Activated CD4-positive, alpha-beta memory T cell treated with anti-CD3 and anti-CD28 coated beads for 36 hours (primary cell): ENCODE results near the gene METTL15. TPM values are rescaled to one million over a fixed set of nuclear protein-coding genes. Genes with fewer than 3 reads are reported as not detected.
A peak's percentile ranks its signal among the peaks of the same experiment; 100 is the strongest.
"Not testable (repeated sequence)": the region's sequence is repeated elsewhere in the genome, so short reads cannot be mapped to it uniquely, and the experiment has no call there.

Experiments used
- CTCF ChIA-PET: fragments of 350-600 bp; sonication (Branson Sonifier 250); formaldehyde crosslinking; loops from one replicate; lab custom pipeline; 2021; ENCODE audit warnings: antibody characterized with exemption, inconsistent platforms; lab: Charles Lee
- POLR2A ChIA-PET: fragments of 350-600 bp; sonication (Branson Sonifier 250); formaldehyde crosslinking; loops from one replicate; lab custom pipeline; 2021; ENCODE audit warnings: antibody characterized with exemption; lab: Charles Lee
- DNase-seq: peaks from one replicate; pipeline ENCODE4 v3.0.0-alpha.2; 2020
- H3K27ac Mint-ChIP-seq: one replicate; pipeline ENCODE4 v1.8.0; 2021; ENCODE audit warnings: mixed read lengths
- H3K27me3 Mint-ChIP-seq: one replicate; pipeline ENCODE4 v1.8.0; 2021; ENCODE audit warnings: mixed read lengths
- H3K36me3 Mint-ChIP-seq: one replicate; pipeline ENCODE4 v1.8.0; 2021; ENCODE audit warnings: mixed read lengths
- H3K4me1 Mint-ChIP-seq: one replicate; pipeline ENCODE4 v1.8.0; 2021; ENCODE audit warnings: low read depth, mixed read lengths
- H3K4me3 Mint-ChIP-seq: one replicate; pipeline ENCODE4 v1.8.0; 2021; ENCODE audit warnings: mild to moderate bottlenecking, mixed read lengths
- H3K9me3 Mint-ChIP-seq: one replicate; pipeline ENCODE4 v1.8.0; 2021; ENCODE audit warnings: mixed read lengths
- intact Hi-C: fragments of 100-400 bp; cut with micrococcal nuclease; formaldehyde crosslinking; loops from one replicate; pipeline ENCODE4 v1.15.1; 2023
- total RNA-seq, 2 experiments: library from RNA; stranded (reverse); gene quantifications; one replicate each; pipeline ENCODE4 v1.2.3, GENCODE V29; 2021

Gene METTL15
- total RNA-seq, 2 experiments from 2014 or later = 18.0 to 19.7 TPM

DNA sequence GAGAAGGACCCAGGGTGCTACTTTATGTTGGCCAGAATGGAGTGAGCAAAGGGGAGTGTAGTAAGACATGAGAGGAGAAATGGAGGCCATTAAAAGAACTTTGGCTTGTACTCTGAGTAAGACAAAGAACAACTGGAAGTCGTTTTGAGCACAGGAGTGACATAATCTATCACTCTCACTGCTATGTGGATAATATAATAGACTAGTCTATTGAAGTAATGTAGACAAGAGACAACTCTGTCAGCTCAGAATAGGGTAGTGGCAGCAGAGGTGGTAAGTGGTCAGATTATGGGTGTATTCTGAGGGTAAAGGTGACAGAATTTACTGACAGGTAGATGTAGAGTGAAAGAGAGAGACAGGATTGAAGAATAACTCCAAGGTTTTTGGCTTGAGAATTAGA is 8.5 kb upstream of the METTL15 start:
- intact Hi-C loops = no loop called here
- Mint-ChIP-seq H3K4me3 (no peak overlapping the region), H3K27me3 (no peaks in the 10 kb centered on the region), H3K36me3 (peaks cover 14% of the 10 kb centered on the region), H3K27ac (no peak overlapping the region), H3K4me1 (peaks cover 3% of the 10 kb centered on the region), H3K9me3 (no peaks in the 10 kb centered on the region)
- DNase-seq = no peak
- CTCF ChIA-PET = no interaction called here
- POLR2A ChIA-PET = no interaction called here

DNA sequence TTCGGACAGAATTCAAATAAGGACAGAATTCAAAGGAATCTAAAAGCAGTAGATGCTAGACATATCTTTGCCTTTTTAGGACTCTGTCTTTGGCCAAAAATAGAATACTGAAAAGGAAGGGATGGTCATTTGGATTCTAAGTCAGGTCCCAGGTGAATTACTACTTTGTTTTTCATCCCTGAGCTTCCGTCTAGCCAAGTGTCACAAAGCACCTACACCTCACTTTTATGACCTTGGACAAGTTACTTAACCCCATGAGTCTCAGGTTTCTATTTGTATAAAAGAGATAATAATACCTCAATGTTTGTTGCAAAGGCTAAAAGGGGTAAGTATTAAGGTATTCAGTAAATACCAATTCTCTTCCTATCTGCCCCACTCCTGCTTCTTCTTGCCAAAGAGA is 7.5 kb upstream of the METTL15 start:
- intact Hi-C loops = no loop called here

DNA sequence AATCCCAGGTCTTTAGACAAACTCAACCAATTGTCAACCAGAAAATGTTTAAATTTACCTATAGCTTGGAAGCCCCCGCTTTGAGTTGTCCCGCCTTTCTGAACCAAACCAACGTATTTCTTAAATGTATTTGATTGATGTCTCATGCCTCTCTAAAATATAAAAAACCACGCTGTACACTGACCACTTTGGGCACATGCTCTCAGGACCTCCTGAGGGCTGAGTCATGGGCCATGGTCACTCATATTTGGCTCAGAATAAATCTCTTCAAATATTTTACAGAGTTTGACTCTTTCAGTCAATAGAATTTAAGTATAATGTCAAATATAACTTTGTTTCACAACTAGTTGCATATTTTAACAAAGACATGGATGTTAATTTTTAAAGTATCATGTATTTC is 5.9 kb upstream of the METTL15 start:
- POLR2A ChIA-PET, H3K27ac Mint-ChIP-seq, DNase-seq, H3K27me3 Mint-ChIP-seq, H3K36me3 Mint-ChIP-seq, CTCF ChIA-PET, H3K4me3 Mint-ChIP-seq, intact Hi-C loops, H3K9me3 Mint-ChIP-seq: not testable (repeated sequence)
- peaks cover 12% of the 10 kb centered on the region for H3K4me1 Mint-ChIP-seq

More for the DNA sequence above, 7.5 kb upstream of the METTL15 start:
- H3K27ac Mint-ChIP-seq = no peak overlapping the region
- H3K36me3 Mint-ChIP-seq = peaks cover 14% of the 10 kb centered on the region
- H3K4me3 Mint-ChIP-seq = no peak overlapping the region
- ChIA-PET CTCF (no interaction called here), POLR2A (no interaction called here)
- H3K4me1 Mint-ChIP-seq = peaks cover 6% of the 10 kb centered on the region
- DNase-seq = no peak
- H3K9me3 Mint-ChIP-seq = no peaks in the 10 kb centered on the region
- H3K27me3 Mint-ChIP-seq = no peaks in the 10 kb centered on the region

DNA sequence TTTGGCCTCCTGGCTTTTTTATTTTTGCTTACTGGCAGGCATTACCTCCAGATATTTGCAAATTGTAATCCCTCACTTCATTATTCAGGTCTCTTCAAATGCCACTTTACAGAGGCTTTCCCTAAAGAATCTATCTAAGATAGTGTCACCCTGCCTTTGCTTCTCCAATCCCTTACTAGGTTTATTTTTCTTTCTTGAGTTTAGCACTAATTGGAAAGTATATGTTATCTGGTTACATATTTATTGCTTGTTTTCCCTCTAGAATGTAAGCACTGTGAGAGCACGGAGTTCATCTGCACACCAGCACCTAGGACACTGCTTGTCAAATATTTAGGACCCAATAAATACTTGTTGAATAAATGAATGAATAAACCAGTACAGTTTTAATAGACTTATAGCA is 3.8 kb upstream of the METTL15 start:
- peaks cover 5% of the 10 kb centered on the region for H3K36me3 Mint-ChIP-seq
- peaks cover 1% of the 10 kb centered on the region for H3K27me3 Mint-ChIP-seq
- ChIA-PET CTCF (interaction anchor here (0.7 kb wide), 1 partner anchor 406 kb away, joined by 3 read pairs; no protein-coding TSS in a partner anchor), POLR2A (no interaction called here)
- peaks cover 24% of the 10 kb centered on the region for H3K4me1 Mint-ChIP-seq
- intact Hi-C loops = no loop called here
- H3K27ac Mint-ChIP-seq = no peak overlapping the region
- no peaks in the 10 kb centered on the region for H3K9me3 Mint-ChIP-seq
- no peak overlapping the region for H3K4me3 Mint-ChIP-seq
- no peak for DNase-seq

DNA sequence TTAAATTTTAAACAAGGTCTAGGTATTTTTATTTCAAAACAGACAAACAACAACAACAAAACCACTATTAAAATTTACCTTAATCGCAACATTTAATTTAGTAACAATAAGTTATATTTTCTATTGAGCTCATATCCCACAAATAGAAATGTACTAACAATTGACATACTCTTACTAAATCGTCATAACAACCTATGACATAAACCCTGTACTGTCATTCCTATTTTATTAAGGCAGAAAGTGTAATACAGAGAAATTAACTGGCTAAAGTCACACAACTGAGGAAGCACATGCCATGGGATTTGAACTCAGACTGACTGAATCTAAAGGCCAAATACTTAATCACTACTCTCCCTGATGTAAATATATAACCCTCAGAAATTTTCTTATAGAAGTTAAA is 3.2 kb upstream of the METTL15 start:
- Mint-ChIP-seq H3K9me3 (no peaks in the 10 kb centered on the region), H3K27me3 (peaks cover 1% of the 10 kb centered on the region), H3K4me3 (no peak overlapping the region), H3K4me1 (peaks cover 29% of the 10 kb centered on the region), H3K36me3 (peaks cover 5% of the 10 kb centered on the region), H3K27ac (no peak overlapping the region)
- intact Hi-C loops = no loop called here
- ChIA-PET POLR2A (no interaction called here), CTCF (interaction anchor here (0.7 kb wide), 1 partner anchor 406 kb away, joined by 3 read pairs; no protein-coding TSS in a partner anchor)
- DNase-seq = no peak

DNA sequence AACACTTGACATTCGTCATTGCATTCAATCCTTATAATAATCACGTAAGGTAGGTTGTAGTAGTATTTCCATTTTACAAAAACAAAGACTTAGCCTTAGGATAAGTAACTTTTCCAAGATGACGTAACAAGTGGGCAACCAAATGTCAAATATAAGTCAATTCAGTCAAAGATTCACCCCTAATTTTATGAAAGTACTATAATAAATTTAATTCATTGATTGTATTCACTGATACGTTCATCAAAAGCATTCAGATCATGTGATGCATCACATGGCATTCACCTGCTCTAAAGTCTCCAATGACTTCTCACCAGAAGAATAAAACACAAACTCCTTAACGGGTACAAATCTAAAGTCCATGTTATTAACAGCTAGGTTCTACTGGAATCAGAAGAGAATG is 2.3 kb upstream of the METTL15 start:
- ChIA-PET POLR2A (no interaction called here), CTCF (interaction anchor here (0.6 kb wide), 1 partner anchor 11 kb away, joined by 4 read pairs; no protein-coding TSS in a partner anchor)
- H3K4me3 Mint-ChIP-seq = peak overlapping the region; percentile 67
- no peaks in the 10 kb centered on the region for H3K9me3 Mint-ChIP-seq
- no peak for DNase-seq
- H3K4me1 Mint-ChIP-seq = peaks cover 31% of the 10 kb centered on the region
- no peak overlapping the region for H3K27ac Mint-ChIP-seq
- intact Hi-C loops = no loop called here
- peaks cover 1% of the 10 kb centered on the region for H3K27me3 Mint-ChIP-seq
- H3K36me3 Mint-ChIP-seq = peaks cover 5% of the 10 kb centered on the region

DNA sequence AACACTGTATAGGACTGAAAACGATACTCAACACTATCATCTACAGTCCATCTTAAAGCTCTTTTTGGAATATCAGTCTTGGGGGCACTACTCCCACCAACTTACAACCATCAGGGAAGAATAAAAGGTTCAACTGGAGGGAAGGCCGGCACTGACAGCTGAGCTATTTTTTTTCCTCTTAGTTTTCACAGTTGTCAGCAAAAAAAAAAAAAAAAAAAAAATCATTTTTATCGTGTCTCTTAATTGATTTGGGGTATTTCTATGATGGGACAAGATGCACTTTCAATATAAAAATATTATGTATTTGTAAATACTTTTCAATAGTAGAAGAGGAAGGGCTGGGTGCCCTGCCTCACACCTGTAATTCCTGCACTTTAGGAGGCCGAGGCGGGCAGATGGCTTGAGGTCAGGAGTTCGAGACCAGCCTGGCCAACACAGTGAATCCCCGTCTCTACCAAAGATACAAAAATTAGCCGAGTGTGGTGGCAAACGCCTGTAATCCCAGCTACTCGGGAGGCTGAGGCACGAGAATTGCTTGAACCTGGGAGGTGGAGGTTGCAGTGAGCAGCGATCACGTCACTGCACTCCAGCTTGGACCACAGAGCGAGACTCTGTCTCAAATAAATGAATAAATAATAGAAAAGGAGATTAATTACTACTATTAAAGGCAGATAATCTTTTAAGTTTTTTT is 1.7 kb upstream of the METTL15 start:
- POLR2A ChIA-PET = no interaction called here
- peaks cover 5% of the 10 kb centered on the region for H3K36me3 Mint-ChIP-seq
- peaks cover 37% of the 10 kb centered on the region for H3K4me1 Mint-ChIP-seq
- intact Hi-C loops = no loop called here
- H3K27me3 Mint-ChIP-seq = peaks cover 1% of the 10 kb centered on the region
- DNase-seq = no peak
- no peak overlapping the region for H3K27ac Mint-ChIP-seq
- H3K9me3 Mint-ChIP-seq = no peaks in the 10 kb centered on the region
- H3K4me3 Mint-ChIP-seq = peak overlapping the region; percentile 99
- CTCF ChIA-PET = no interaction called here

DNA sequence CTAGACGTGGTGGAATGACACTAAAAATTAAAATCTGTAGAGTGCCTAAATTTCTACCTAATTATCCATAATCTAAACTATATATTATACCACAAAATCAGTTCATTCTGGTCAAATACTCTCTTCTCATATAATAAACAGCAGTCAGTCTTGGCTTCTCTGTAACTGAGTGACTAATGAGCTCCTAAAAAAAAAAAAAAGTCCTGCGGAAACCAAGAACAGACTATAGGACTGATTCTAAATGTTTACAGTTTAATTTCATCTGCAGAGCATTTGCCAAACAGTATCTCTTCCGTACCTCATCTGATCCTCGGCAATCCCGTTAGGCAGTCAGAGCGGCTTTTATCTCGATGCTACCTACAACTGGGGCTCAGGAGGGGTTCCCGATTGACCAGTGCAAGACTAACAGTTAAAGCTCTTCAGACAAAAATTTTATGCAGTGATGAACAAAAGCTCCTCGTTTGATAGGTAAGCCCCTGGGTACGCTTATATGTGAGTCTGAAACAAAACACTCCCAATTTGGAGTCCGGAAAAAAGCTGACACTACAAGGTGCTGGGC is 918 bp upstream of the METTL15 start:
- POLR2A ChIA-PET = interaction anchor here (0.5 kb wide), 1 partner anchor 24 kb away, joined by 3 read pairs; no protein-coding TSS in a partner anchor
- H3K4me3 Mint-ChIP-seq = peak overlapping the region; percentile 99
- H3K4me1 Mint-ChIP-seq = peaks cover 44% of the 10 kb centered on the region
- peaks cover 4% of the 10 kb centered on the region for H3K36me3 Mint-ChIP-seq
- no peaks in the 10 kb centered on the region for H3K9me3 Mint-ChIP-seq
- peak overlapping the region; percentile 99 for H3K27ac Mint-ChIP-seq
- peak; percentile 16 for DNase-seq
- CTCF ChIA-PET = interaction anchor here (0.9 to 1.2 kb wide), 2 partner anchors 46 to 408 kb away, joined by 3 to 4 read pairs; no protein-coding TSS in a partner anchor
- H3K27me3 Mint-ChIP-seq = peaks cover 1% of the 10 kb centered on the region
- intact Hi-C loops = no loop called here

DNA sequence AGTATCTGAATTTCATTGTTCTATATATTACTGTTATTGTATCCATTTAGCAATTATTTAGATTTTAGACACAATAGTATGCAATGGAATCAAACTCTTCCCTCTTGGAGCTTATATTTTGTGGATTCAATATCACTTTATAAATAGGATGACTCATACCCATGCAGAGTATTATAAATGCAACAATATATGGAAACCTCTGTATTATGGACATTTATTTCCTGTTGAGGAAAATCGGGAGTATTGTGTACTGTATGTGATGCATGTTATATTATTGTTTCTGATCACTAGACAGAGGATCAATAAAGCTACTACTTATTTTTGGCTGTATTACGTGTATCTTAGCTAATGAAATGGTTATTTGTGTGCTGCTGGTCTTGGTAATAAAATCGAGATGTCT is 770 bp downstream of the METTL15 start:
- no peak for DNase-seq
- Mint-ChIP-seq H3K4me1 (peaks cover 47% of the 10 kb centered on the region), H3K4me3 (peak overlapping the region; percentile 99), H3K27me3 (peaks cover 1% of the 10 kb centered on the region), H3K27ac (peak overlapping the region; percentile 84), H3K36me3 (peaks cover 8% of the 10 kb centered on the region), H3K9me3 (no peaks in the 10 kb centered on the region)
- intact Hi-C loops = loop anchor here (1.0 kb wide), 2 partner anchors 603 to 746 kb away; partner anchors contain the start of genes CCDC34 and LIN7C
- POLR2A ChIA-PET = no interaction called here
- CTCF ChIA-PET = no interaction called here

DNA sequence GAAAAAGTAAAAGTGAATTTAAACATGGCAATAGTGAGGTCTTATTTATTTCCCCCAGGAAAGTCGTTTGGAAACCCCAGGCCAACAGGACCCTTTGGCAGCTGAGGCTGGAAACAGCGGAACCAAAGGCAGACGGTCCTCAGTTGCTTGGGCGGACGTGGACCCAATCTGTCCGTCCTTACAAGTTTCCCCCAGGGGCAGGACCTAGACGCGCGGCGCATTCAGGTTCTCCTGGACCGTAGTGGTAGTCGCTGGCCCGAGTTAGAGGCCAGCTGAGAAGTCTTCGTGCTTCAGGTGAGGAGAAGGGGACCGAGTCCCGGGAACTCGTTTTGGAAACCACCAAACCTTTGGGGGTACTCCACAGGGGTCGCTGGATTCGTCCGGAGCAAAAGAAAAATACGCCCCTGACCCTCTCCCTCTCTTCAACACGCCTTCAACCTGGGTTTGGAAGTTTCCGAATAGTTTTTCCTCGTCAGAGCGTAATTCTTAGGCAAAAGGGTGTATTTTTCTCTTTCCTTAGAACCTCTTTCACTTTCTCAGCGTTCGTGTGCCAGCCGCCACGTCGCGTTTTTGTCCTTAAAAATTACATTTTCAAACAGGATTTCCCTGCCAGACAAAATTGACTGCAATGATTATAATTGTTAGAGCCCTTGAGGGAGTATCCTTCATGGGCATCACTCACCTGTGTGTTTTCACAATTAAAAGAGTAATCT is 2.1 kb downstream of the METTL15 start:
- Mint-ChIP-seq H3K4me1 (peaks cover 44% of the 10 kb centered on the region), H3K27ac (peak overlapping the region; percentile 84), H3K27me3 (peaks cover 1% of the 10 kb centered on the region), H3K9me3 (no peaks in the 10 kb centered on the region), H3K4me3 (peak overlapping the region; percentile 99), H3K36me3 (peaks cover 16% of the 10 kb centered on the region)
- POLR2A ChIA-PET = no interaction called here
- DNase-seq = peak; percentile 67
- intact Hi-C loops = no loop called here
- CTCF ChIA-PET = no interaction called here

DNA sequence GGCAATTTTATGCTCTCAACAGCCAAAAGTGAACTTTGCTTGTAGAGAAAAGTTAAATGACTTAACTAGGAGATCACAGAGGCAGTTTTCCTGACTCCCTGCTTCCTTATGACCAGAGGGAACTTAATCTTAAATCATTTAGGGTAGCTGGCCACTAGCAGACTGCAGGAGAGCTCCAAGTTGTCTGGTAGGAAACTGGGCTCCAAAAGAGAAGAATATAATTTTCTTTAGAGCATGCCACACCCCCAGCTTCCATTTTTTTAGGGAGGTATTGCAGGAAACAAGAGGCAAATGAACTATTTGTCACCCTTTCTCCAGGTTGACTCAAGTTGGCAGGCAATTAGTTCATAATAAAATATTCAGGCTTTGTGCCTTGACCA is 2.6 kb downstream of the METTL15 start:
- intact Hi-C loops = no loop called here
- ChIA-PET CTCF (no interaction called here), POLR2A (no interaction called here)
- DNase-seq = no peak
- no peaks in the 10 kb centered on the region for H3K9me3 Mint-ChIP-seq
- H3K4me3 Mint-ChIP-seq = peak overlapping the region; percentile 99
- peak overlapping the region; percentile 84 for H3K27ac Mint-ChIP-seq
- peaks cover 40% of the 10 kb centered on the region for H3K4me1 Mint-ChIP-seq
- H3K27me3 Mint-ChIP-seq = peaks cover 1% of the 10 kb centered on the region
- H3K36me3 Mint-ChIP-seq = peaks cover 17% of the 10 kb centered on the region

DNA sequence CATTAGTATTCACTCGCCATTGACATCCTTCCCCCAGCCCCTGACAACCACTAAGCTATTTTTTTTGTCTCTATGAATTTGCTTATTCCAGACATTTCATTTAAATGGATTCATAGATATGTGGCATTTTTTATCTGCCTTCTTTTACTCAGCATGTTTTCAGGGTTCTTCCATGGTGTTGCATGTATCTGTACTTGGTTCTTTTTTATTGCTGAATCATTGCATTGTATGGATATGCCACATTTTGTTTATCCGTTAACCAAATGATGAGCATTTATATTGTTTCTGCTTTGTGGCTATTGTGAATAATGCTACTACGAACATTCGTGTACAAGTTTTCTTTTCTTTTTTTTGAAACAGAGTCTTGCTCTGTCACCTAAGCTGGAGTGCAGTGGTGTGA is 5.9 kb downstream of the METTL15 start:
- no peaks in the 10 kb centered on the region for H3K27me3 Mint-ChIP-seq
- no peak for DNase-seq
- POLR2A ChIA-PET = no interaction called here
- no peak overlapping the region for H3K27ac Mint-ChIP-seq
- intact Hi-C loops = no loop called here
- peaks cover 16% of the 10 kb centered on the region for H3K36me3 Mint-ChIP-seq
- CTCF ChIA-PET = no interaction called here
- no peaks in the 10 kb centered on the region for H3K9me3 Mint-ChIP-seq
- peaks cover 36% of the 10 kb centered on the region for H3K4me1 Mint-ChIP-seq
- no peak overlapping the region for H3K4me3 Mint-ChIP-seq
